ENCODE measurements around the gene LYPLA2.
"Not testable (repeated sequence)": the region's sequence is repeated elsewhere in the genome, so short reads cannot be mapped to it uniquely, and the experiment has no call there.

Gene LYPLA2

GRCh38 chr1:23779826-23780371 lies 11.0 kb upstream of the LYPLA2 start:
- DNase-seq, result no peak

GRCh38 chr1:23783141-23783540 lies 7.8 kb upstream of the LYPLA2 start:
- DNase-seq, result not testable (repeated sequence)

- no peak for DNase-seq
Observed at GRCh38 chr1:23784846-23785245, 6.1 kb upstream of the LYPLA2 start.

- no peak for DNase-seq
Observed at GRCh38 chr1:23787701-23788100, 3.2 kb upstream of the LYPLA2 start.

GRCh38 chr1:23788695-23789094 lies 2.2 kb upstream of the LYPLA2 start:
- no peak for DNase-seq

- DNase-seq, result peak; percentile 85
Observed at GRCh38 chr1:23791516-23792047, 637 bp downstream of the LYPLA2 start.

- no peak for DNase-seq
Observed at GRCh38 chr1:23792151-23792945, 1.4 kb downstream of the LYPLA2 start.

- no peak for DNase-seq
Observed at GRCh38 chr1:23793018-23793781, 2.3 kb downstream of the LYPLA2 start.

- no peak for DNase-seq
Observed at GRCh38 chr1:23793861-23794731, 3.2 kb downstream of the LYPLA2 start.

GRCh38 chr1:23794732-23795182 lies 3.8 kb downstream of the LYPLA2 start:
- not testable (repeated sequence) for DNase-seq

- DNase-seq, result no peak
Observed at GRCh38 chr1:23795676-23796465, 4.9 kb downstream of the LYPLA2 start.

GRCh38 chr1:23796466-23797271 lies 5.7 kb downstream of the LYPLA2 start:
- DNase-seq, result no peak

- no peak for DNase-seq
Observed at GRCh38 chr1:23797478-23798448, 6.8 kb downstream of the LYPLA2 start.

GRCh38 chr1:23798662-23799142 lies 7.8 kb downstream of the LYPLA2 start:
- no peak for DNase-seq

GRCh38 chr1:23799255-23799569 lies 8.3 kb downstream of the LYPLA2 start:
- no peak for DNase-seq

GRCh38 chr1:23799570-23800399 lies 8.8 kb downstream of the LYPLA2 start:
- peak; percentile 95 for DNase-seq

GRCh38 chr1:23800400-23801337 lies 9.7 kb downstream of the LYPLA2 start, which contains the start of gene GALE:
Gene GALE, minus strand, starts transcription at chr1:23800754. Its CDS starts 1,747 bp downstream, at chr1:23799007.
- DNase-seq, result peak; percentile 97
